AG04449 (cell line): ENCODE data around the gene SKIC2.

Experiments
- CTCF ChIA-PET: fragments of 350-600 bp; formaldehyde crosslinking; extraction: SDS; loops from one replicate; lab custom pipeline; 2021; ENCODE audit warnings: antibody characterized with exemption; lab: Yijun Ruan, JAX
- POLR2A ChIA-PET: fragments of 400-600, 350-600 bp; formaldehyde crosslinking; extraction: SDS; loops from one replicate; lab custom pipeline; 2020; ENCODE audit warnings: antibody characterized with exemption, inconsistent platforms; lab: Yijun Ruan, JAX
- DNase-seq: peaks from one replicate; pipeline ENCODE4 v3.0.0-alpha.2; 2010; ENCODE audit warnings: low read depth, low spot score
- H3K4me3 ChIP-seq: 2 replicates; pipeline ENCODE4 v1.5.1; 2011; ENCODE audit warnings: low read depth, mild to moderate bottlenecking, control low read depth, low read length
- CTCF ChIP-seq: IDR thresholded peaks from one replicate; pipeline ENCODE4 v1.5.1; 2011; ENCODE audit warnings: mild to moderate bottlenecking, moderate library complexity, low read length, control low read depth, inconsistent platforms; ENCODE audit not compliant: insufficient read depth; ENCODE audit errors: missing control alignments

SKIC2 gene

GRCh38 chr6:31952890-31953289 lies 6.1 kb upstream of the SKIC2 start:
- H3K4me3 ChIP-seq = no peak overlapping the region
- CTCF ChIA-PET = interaction anchor here (0.8 to 7.4 kb wide), 40 partner anchors 9 to 1031 kb away, joined by 3 to 94 read pairs (median 6); partner anchors contain the start of genes ATP6V1G2, C2, DXO and EHMT2
- no peak for TF ChIP-seq CTCF
- POLR2A ChIA-PET = interaction anchor here (0.9 to 1.2 kb wide), 4 partner anchors 19 to 126 kb away, joined by 3 to 5 read pairs (median 4); partner anchors contain the start of genes DXO, HSPA1B and ZBTB12
- DNase-seq = no peak

GRCh38 chr6:31954511-31954910 lies 4.5 kb upstream of the SKIC2 start:
- POLR2A ChIA-PET = no interaction called here
- DNase-seq = no peak
- CTCF ChIA-PET = interaction anchor here (1.6 to 7.4 kb wide), 2 partner anchors 14 to 65 kb away, joined by 8 to 94 read pairs; no protein-coding TSS in a partner anchor

GRCh38 chr6:31956796-31957195 lies 2.2 kb upstream of the SKIC2 start:
- no peak overlapping the region for H3K4me3 ChIP-seq
- no peak for DNase-seq
- ChIA-PET CTCF (interaction anchor here (0.6 to 1.9 kb wide), 9 partner anchors 9 to 276 kb away, joined by 3 to 7 read pairs (median 4); partner anchors contain the start of genes CFB and LY6G5C), POLR2A (no interaction called here)
- no peak for TF ChIP-seq CTCF

More at GRCh38 chr6:31954511-31954910, 4.5 kb upstream of the SKIC2 start:
- TF ChIP-seq CTCF = no peak
- H3K4me3 ChIP-seq = no peak overlapping the region

GRCh38 chr6:31958412-31958740 lies 599 bp upstream of the SKIC2 start:
- H3K4me3 ChIP-seq = peak overlapping the region; percentile 100
- DNase-seq = no peak
- TF ChIP-seq CTCF = no peak
- ChIA-PET POLR2A (interaction anchor here (1.1 to 1.8 kb wide), 5 partner anchors 10 to 61 kb away, joined by 4 to 16 read pairs (median 5); partner anchors contain the start of genes DXO, EHMT2 and ZBTB12), CTCF (interaction anchor here (1.5 to 1.9 kb wide), 3 partner anchors 7 to 40 kb away, joined by 4 to 7 read pairs (median 5); no protein-coding TSS in a partner anchor)

- CTCF ChIA-PET = interaction anchor here (5.8 kb wide), 1 partner anchor 10 kb away, joined by 30 read pairs; no protein-coding TSS in a partner anchor
Observed at GRCh38 chr6:31961616-31962015, 2.6 kb downstream of the SKIC2 start.

More at GRCh38 chr6:31961616-31962015, 2.6 kb downstream of the SKIC2 start:
- POLR2A ChIA-PET = interaction anchor here (1.6 kb wide), 1 partner anchor 10 kb away, joined by 5 read pairs; the partner anchor contains the start of gene DXO
- no peak for TF ChIP-seq CTCF
- H3K4me3 ChIP-seq = no peak overlapping the region
- no peak for DNase-seq
